ENCODE data around the gene ABCA1. TPM values are rescaled to one million over a fixed set of nuclear protein-coding genes. Genes with fewer than 3 reads are reported as not detected.
"Not testable (repeated sequence)": the region's sequence is repeated elsewhere in the genome, so short reads cannot be mapped to it uniquely, and the experiment has no call there.

Gene ABCA1, protein sequence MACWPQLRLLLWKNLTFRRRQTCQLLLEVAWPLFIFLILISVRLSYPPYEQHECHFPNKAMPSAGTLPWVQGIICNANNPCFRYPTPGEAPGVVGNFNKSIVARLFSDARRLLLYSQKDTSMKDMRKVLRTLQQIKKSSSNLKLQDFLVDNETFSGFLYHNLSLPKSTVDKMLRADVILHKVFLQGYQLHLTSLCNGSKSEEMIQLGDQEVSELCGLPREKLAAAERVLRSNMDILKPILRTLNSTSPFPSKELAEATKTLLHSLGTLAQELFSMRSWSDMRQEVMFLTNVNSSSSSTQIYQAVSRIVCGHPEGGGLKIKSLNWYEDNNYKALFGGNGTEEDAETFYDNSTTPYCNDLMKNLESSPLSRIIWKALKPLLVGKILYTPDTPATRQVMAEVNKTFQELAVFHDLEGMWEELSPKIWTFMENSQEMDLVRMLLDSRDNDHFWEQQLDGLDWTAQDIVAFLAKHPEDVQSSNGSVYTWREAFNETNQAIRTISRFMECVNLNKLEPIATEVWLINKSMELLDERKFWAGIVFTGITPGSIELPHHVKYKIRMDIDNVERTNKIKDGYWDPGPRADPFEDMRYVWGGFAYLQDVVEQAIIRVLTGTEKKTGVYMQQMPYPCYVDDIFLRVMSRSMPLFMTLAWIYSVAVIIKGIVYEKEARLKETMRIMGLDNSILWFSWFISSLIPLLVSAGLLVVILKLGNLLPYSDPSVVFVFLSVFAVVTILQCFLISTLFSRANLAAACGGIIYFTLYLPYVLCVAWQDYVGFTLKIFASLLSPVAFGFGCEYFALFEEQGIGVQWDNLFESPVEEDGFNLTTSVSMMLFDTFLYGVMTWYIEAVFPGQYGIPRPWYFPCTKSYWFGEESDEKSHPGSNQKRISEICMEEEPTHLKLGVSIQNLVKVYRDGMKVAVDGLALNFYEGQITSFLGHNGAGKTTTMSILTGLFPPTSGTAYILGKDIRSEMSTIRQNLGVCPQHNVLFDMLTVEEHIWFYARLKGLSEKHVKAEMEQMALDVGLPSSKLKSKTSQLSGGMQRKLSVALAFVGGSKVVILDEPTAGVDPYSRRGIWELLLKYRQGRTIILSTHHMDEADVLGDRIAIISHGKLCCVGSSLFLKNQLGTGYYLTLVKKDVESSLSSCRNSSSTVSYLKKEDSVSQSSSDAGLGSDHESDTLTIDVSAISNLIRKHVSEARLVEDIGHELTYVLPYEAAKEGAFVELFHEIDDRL (N-terminal part only)
- total RNA-seq = 10 to 100 TPM; 24.5 to 89.1 (median 48.5) TPM

- TF ChIP-seq POLR2A (IDR thresholded peaks at IDR 0.05) (peak; percentile 61 to 96), EP300 (IDR thresholded peaks at IDR 0.05) (no peak), POLR2AphosphoS5 (IDR thresholded peaks at IDR 0.05) (peak; percentile 73 to 87 (median 76))
- TF ChIP-seq, protein P1, sequence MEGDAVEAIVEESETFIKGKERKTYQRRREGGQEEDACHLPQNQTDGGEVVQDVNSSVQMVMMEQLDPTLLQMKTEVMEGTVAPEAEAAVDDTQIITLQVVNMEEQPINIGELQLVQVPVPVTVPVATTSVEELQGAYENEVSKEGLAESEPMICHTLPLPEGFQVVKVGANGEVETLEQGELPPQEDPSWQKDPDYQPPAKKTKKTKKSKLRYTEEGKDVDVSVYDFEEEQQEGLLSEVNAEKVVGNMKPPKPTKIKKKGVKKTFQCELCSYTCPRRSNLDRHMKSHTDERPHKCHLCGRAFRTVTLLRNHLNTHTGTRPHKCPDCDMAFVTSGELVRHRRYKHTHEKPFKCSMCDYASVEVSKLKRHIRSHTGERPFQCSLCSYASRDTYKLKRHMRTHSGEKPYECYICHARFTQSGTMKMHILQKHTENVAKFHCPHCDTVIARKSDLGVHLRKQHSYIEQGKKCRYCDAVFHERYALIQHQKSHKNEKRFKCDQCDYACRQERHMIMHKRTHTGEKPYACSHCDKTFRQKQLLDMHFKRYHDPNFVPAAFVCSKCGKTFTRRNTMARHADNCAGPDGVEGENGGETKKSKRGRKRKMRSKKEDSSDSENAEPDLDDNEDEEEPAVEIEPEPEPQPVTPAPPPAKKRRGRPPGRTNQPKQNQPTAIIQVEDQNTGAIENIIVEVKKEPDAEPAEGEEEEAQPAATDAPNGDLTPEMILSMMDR (IDR thresholded peaks at IDR 0.05) = no peak
- Histone ChIP-seq H3K4me1 (peaks cover 38% of the 10 kb centered on the region), H3K27me3 (no peaks in the 10 kb centered on the region), H3K4me3 (peak within 1 kb of the TSS; percentile 87), H3K36me3 (no peaks in the 10 kb centered on the region), H3K9me3 (no peaks in the 10 kb centered on the region), H3K27ac (peak within 1 kb of the TSS; percentile 96)
- DNase-seq (ENCODE audit: low spot score in 2 of 2) = peak; percentile 96 to 98
- 3% methylated on average over 38 of the region's 53 CpGs for WGBS
Observed at GRCh38 chr9:104927912-104928740, at the start of gene ABCA1. Gene ABCA1 (minus strand): TSS chr9:104928155. CDS start chr9:104903679, 24,476 bp downstream.

DNA sequence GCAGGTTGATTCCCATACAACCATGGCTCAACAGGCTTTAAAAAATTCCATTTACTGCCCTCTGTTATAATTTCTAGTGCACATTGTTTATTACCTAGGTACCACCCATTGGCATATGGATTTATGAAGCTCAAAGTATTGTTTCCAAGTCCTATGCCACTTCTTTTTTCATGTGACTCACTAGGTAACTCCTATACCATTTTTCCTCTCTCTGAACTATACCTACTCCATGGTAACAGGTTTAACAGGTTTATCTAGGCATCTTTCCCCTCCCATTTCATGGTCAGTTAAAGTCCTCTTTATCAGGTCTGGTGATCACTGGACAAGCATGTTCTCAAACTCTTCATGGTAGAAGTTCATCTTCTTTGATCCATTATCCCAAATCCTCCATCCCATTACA is 49.6 kb upstream of the ABCA1 start:
- no peaks in the 10 kb centered on the region for H3K36me3 ChIP-seq
- H3K27ac ChIP-seq = no peak overlapping the region
- no peaks in the 10 kb centered on the region for H3K9me3 ChIP-seq
- no peak for DNase-seq (ENCODE audit: low spot score in 2 of 2)
- no peak overlapping the region for H3K4me3 ChIP-seq
- H3K4me1 ChIP-seq = no peaks in the 10 kb centered on the region
- no peaks in the 10 kb centered on the region for H3K27me3 ChIP-seq
- TF ChIP-seq, protein P1 (IDR thresholded peaks at IDR 0.05) = no peak
- TF ChIP-seq EP300 (IDR thresholded peaks at IDR 0.05) (no peak), POLR2AphosphoS5 (IDR thresholded peaks at IDR 0.05) (no peak), POLR2A (IDR thresholded peaks at IDR 0.05) (no peak)

- no peaks in the 10 kb centered on the region for H3K4me1 ChIP-seq
- H3K36me3 ChIP-seq = no peaks in the 10 kb centered on the region
- DNase-seq (ENCODE audit: low spot score in 2 of 2) = no peak
- H3K27ac ChIP-seq = no peak overlapping the region
- 82% methylated on average over 6 of the region's 6 CpGs for WGBS
- no peaks in the 10 kb centered on the region for H3K27me3 ChIP-seq
- H3K9me3 ChIP-seq = no peaks in the 10 kb centered on the region
- no peak overlapping the region for H3K4me3 ChIP-seq
- TF ChIP-seq EP300 (IDR thresholded peaks at IDR 0.05) (no peak), POLR2AphosphoS5 (IDR thresholded peaks at IDR 0.05) (no peak), POLR2A (IDR thresholded peaks at IDR 0.05) (no peak)
- TF ChIP-seq, protein P1 (IDR thresholded peaks at IDR 0.05) = no peak
Observed at GRCh38 chr9:104977168-104977567, 49.2 kb upstream of the ABCA1 start.

GRCh38 chr9:104975966-104976595 is 48.1 kb upstream of the ABCA1 start:
- H3K27me3 ChIP-seq; H3K36me3 ChIP-seq; H3K27ac ChIP-seq; H3K4me1 ChIP-seq; H3K4me3 ChIP-seq; H3K9me3 ChIP-seq; DNase-seq (ENCODE audit: low spot score in 2 of 2): not testable (repeated sequence)
- 97% methylated on average over 8 of the region's 9 CpGs for WGBS
